ENCODE measurements around the gene DNASE1L2.

DNASE1L2 gene

GRCh38 chr16:2275476-2276367 is 39.5 kb downstream of the DNASE1L2 start:
- DNase-seq (ENCODE audit: extremely low read depth, low read depth), result no peak
- TF ChIP-seq, protein P1, sequence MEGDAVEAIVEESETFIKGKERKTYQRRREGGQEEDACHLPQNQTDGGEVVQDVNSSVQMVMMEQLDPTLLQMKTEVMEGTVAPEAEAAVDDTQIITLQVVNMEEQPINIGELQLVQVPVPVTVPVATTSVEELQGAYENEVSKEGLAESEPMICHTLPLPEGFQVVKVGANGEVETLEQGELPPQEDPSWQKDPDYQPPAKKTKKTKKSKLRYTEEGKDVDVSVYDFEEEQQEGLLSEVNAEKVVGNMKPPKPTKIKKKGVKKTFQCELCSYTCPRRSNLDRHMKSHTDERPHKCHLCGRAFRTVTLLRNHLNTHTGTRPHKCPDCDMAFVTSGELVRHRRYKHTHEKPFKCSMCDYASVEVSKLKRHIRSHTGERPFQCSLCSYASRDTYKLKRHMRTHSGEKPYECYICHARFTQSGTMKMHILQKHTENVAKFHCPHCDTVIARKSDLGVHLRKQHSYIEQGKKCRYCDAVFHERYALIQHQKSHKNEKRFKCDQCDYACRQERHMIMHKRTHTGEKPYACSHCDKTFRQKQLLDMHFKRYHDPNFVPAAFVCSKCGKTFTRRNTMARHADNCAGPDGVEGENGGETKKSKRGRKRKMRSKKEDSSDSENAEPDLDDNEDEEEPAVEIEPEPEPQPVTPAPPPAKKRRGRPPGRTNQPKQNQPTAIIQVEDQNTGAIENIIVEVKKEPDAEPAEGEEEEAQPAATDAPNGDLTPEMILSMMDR (IDR thresholded peaks at IDR 0.05; ENCODE audit: low read depth, low read length), result no peak

GRCh38 chr16:2276368-2277195 is 40.3 kb downstream of the DNASE1L2 start:
- DNase-seq (ENCODE audit: extremely low read depth, low read depth), result no peak
- TF ChIP-seq, protein P1 (IDR thresholded peaks at IDR 0.05; ENCODE audit: low read depth, low read length), result no peak

- DNase-seq (ENCODE audit: extremely low read depth, low read depth), result no peak
- TF ChIP-seq, protein P1 (IDR thresholded peaks at IDR 0.05; ENCODE audit: low read depth, low read length), result no peak
Measured at GRCh38 chr16:2277466-2278271, 41.4 kb downstream of the DNASE1L2 start.

DNA sequence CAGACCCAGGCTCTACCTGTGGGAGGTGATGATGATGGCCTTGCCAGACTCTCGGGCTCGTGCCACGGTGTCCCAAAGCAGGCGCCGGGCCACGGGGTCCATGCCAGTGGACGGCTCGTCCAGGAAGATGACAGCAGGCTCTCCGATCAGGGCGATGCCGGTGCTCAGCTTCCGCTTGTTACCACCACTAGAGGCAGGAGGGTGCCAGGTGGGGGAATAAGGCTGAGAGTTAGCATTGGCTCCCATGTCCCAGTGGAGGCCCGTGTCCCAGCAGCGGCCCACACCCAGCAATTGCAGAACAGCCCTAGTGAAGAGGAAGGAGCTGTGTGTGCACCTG is 42.0 kb downstream of the DNASE1L2 start:
- no peak for DNase-seq (ENCODE audit: extremely low read depth, low read depth)
- TF ChIP-seq, protein P1 (IDR thresholded peaks at IDR 0.05; ENCODE audit: low read depth, low read length), result no peak

DNA sequence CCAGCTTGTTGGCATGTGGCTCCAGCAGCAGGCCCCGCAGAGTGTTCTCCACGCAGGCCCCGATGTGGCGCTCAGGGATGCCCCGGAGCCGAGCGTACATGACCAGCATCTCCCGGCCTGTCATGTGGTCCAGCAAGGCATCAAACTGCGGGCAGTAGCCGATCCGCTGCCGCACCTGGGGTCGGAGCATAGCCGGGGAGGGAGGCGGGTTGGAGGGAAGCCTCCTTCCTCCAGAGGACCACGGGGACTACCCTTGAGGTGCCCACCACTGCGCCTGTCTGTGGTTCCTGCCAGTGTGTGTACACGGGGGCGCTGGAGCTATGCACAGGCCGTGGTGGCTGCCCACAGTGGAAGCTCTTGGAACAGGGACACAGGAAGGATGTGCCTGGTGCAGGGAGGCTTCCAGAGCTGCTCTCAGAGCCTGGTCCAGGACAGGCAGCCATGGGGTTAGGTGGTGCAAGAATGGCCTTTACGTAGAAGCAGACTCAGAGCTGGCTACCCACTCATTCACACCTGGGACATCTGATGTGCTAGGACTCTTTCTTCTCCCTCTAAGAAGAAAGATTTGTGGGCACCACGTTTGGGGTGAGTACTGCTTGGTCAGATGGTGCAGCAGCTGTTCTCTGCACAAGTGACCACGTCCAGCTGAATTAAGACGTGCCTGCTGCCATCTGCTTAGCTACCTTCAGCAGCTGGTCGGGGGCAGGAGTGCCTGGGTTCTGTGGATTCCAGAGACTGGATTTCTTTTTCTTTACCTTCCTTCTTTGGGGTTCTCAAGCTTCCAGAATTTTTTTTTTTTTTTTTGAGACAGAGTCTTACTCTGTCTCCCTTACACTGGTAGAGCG is 42.9 kb downstream of the DNASE1L2 start:
- TF ChIP-seq, protein P1 (IDR thresholded peaks at IDR 0.05; ENCODE audit: low read depth, low read length), result no peak
- DNase-seq (ENCODE audit: extremely low read depth, low read depth), result no peak

GRCh38 chr16:2280461-2280860 is 44.2 kb downstream of the DNASE1L2 start:
- TF ChIP-seq, protein P1 (IDR thresholded peaks at IDR 0.05; ENCODE audit: low read depth, low read length), result no peak

More at GRCh38 chr16:2280461-2280860, 44.2 kb downstream of the DNASE1L2 start:
- DNase-seq (ENCODE audit: extremely low read depth, low read depth), result no peak

All from AG09319 (cell line).